ENCODE data around the gene C19orf44.

- no peak for TF ChIP-seq POLR2A (IDR thresholded peaks at IDR 0.05)
- TF ChIP-seq CTCF (IDR thresholded peaks at IDR 0.05): no peak
- TF ChIP-seq POLR2AphosphoS5 (IDR thresholded peaks at IDR 0.05): no peak
Measured at GRCh38 chr19:16559780-16560276, 63.6 kb downstream of the C19orf44 start.
